T-helper 2 cell treated with Interferon-gamma antibody and Interleukin-4, amounts not matched to agents 5 μg/mL and 100 μg/mL, for 36 hours (primary cell): ENCODE measurements around the gene MAP1A.

ENCODE experiments used
- DNase-seq: peaks from one replicate; pipeline ENCODE4 v3.0.0; 2021; ENCODE audit warnings: low spot score
- H3K27ac Mint-ChIP-seq: one replicate; pipeline ENCODE4 v1.8.0; 2021; ENCODE audit warnings: mild to moderate bottlenecking, mixed read lengths
- H3K27me3 Mint-ChIP-seq: one replicate; pipeline ENCODE4 v1.8.0; 2021; ENCODE audit warnings: low read depth, mixed read lengths
- H3K36me3 Mint-ChIP-seq: one replicate; pipeline ENCODE4 v1.8.0; 2021; ENCODE audit warnings: low read depth, mixed read lengths
- H3K4me1 Mint-ChIP-seq: one replicate; pipeline ENCODE4 v1.8.0; 2021; ENCODE audit warnings: low read depth, mixed read lengths
- H3K4me3 Mint-ChIP-seq: one replicate; pipeline ENCODE4 v1.8.0; 2022; ENCODE audit warnings: mild to moderate bottlenecking, moderate library complexity, mixed read lengths
- H3K9me3 Mint-ChIP-seq: one replicate; pipeline ENCODE4 v1.8.0; 2021; ENCODE audit warnings: mixed read lengths

Gene MAP1A

GRCh38 chr15:43516801-43517353, 531 bp upstream of the MAP1A start:
- Mint-ChIP-seq H3K36me3 (peaks cover 14% of the 10 kb centered on the region), H3K27ac (no peak overlapping the region), H3K9me3 (no peaks in the 10 kb centered on the region), H3K4me1 (peaks cover 63% of the 10 kb centered on the region), H3K4me3 (no peak overlapping the region), H3K27me3 (peaks cover 24% of the 10 kb centered on the region)
- no peak for DNase-seq

- no peaks in the 10 kb centered on the region for H3K9me3 Mint-ChIP-seq
- no peak for DNase-seq
- peak overlapping the region; percentile 23 for H3K27ac Mint-ChIP-seq
- H3K36me3 Mint-ChIP-seq = peaks cover 17% of the 10 kb centered on the region
- peak overlapping the region; percentile 73 for H3K4me3 Mint-ChIP-seq
- H3K4me1 Mint-ChIP-seq = peaks cover 54% of the 10 kb centered on the region
- peaks cover 16% of the 10 kb centered on the region for H3K27me3 Mint-ChIP-seq
Observed at GRCh38 chr15:43518197-43518761, 871 bp downstream of the MAP1A start.

GRCh38 chr15:43519196-43519595, 1.8 kb downstream of the MAP1A start:
- H3K4me3 Mint-ChIP-seq = peak overlapping the region; percentile 22
- H3K27ac Mint-ChIP-seq = no peak overlapping the region
- H3K36me3 Mint-ChIP-seq = peaks cover 20% of the 10 kb centered on the region
- H3K9me3 Mint-ChIP-seq = no peaks in the 10 kb centered on the region
- H3K27me3 Mint-ChIP-seq = peaks cover 16% of the 10 kb centered on the region
- no peak for DNase-seq
- H3K4me1 Mint-ChIP-seq = peaks cover 45% of the 10 kb centered on the region

- Mint-ChIP-seq H3K27me3 (peaks cover 16% of the 10 kb centered on the region), H3K9me3 (no peaks in the 10 kb centered on the region), H3K27ac (no peak overlapping the region), H3K4me1 (peaks cover 41% of the 10 kb centered on the region), H3K4me3 (no peak overlapping the region), H3K36me3 (peaks cover 20% of the 10 kb centered on the region)
- no peak for DNase-seq
Observed at GRCh38 chr15:43520138-43520537, 2.7 kb downstream of the MAP1A start.

GRCh38 chr15:43521419-43521818, 4.0 kb downstream of the MAP1A start:
- no peak overlapping the region for H3K4me3 Mint-ChIP-seq
- peaks cover 37% of the 10 kb centered on the region for H3K4me1 Mint-ChIP-seq
- DNase-seq = no peak
- peaks cover 13% of the 10 kb centered on the region for H3K27me3 Mint-ChIP-seq
- peaks cover 14% of the 10 kb centered on the region for H3K36me3 Mint-ChIP-seq
- no peak overlapping the region for H3K27ac Mint-ChIP-seq
- no peaks in the 10 kb centered on the region for H3K9me3 Mint-ChIP-seq

- Mint-ChIP-seq H3K27ac (no peak overlapping the region), H3K9me3 (no peaks in the 10 kb centered on the region), H3K4me1 (peaks cover 31% of the 10 kb centered on the region), H3K36me3 (peaks cover 12% of the 10 kb centered on the region), H3K4me3 (no peak overlapping the region), H3K27me3 (peaks cover 7% of the 10 kb centered on the region)
- DNase-seq = no peak
Observed at GRCh38 chr15:43522247-43522646, 4.8 kb downstream of the MAP1A start.

GRCh38 chr15:43523646-43524045, 6.2 kb downstream of the MAP1A start:
- Mint-ChIP-seq H3K36me3 (peaks cover 11% of the 10 kb centered on the region), H3K4me1 (peaks cover 20% of the 10 kb centered on the region), H3K27ac (no peak overlapping the region), H3K4me3 (no peak overlapping the region), H3K27me3 (no peaks in the 10 kb centered on the region), H3K9me3 (no peaks in the 10 kb centered on the region)
- no peak for DNase-seq

- Mint-ChIP-seq H3K9me3 (no peaks in the 10 kb centered on the region), H3K36me3 (peaks cover 11% of the 10 kb centered on the region), H3K4me1 (peaks cover 15% of the 10 kb centered on the region), H3K4me3 (no peak overlapping the region), H3K27me3 (no peaks in the 10 kb centered on the region), H3K27ac (peak overlapping the region; percentile 14)
- no peak for DNase-seq
Observed at GRCh38 chr15:43524254-43524845, 6.9 kb downstream of the MAP1A start.

GRCh38 chr15:43525131-43525530, 7.7 kb downstream of the MAP1A start:
- H3K4me3 Mint-ChIP-seq = no peak overlapping the region
- no peaks in the 10 kb centered on the region for H3K27me3 Mint-ChIP-seq
- no peak overlapping the region for H3K27ac Mint-ChIP-seq
- peaks cover 11% of the 10 kb centered on the region for H3K36me3 Mint-ChIP-seq
- H3K9me3 Mint-ChIP-seq = no peaks in the 10 kb centered on the region
- DNase-seq = no peak
- H3K4me1 Mint-ChIP-seq = peaks cover 13% of the 10 kb centered on the region

GRCh38 chr15:43526261-43526930, 9.0 kb downstream of the MAP1A start:
- H3K4me3 Mint-ChIP-seq = no peak overlapping the region
- no peaks in the 10 kb centered on the region for H3K27me3 Mint-ChIP-seq
- no peaks in the 10 kb centered on the region for H3K9me3 Mint-ChIP-seq
- no peak overlapping the region for H3K27ac Mint-ChIP-seq
- H3K4me1 Mint-ChIP-seq = peaks cover 13% of the 10 kb centered on the region
- no peak for DNase-seq
- H3K36me3 Mint-ChIP-seq = peaks cover 11% of the 10 kb centered on the region

GRCh38 chr15:43527016-43527801, 9.8 kb downstream of the MAP1A start:
- Mint-ChIP-seq H3K4me3 (no peak overlapping the region), H3K27ac (no peak overlapping the region), H3K4me1 (peaks cover 13% of the 10 kb centered on the region), H3K36me3 (peaks cover 9% of the 10 kb centered on the region), H3K9me3 (no peaks in the 10 kb centered on the region), H3K27me3 (no peaks in the 10 kb centered on the region)
- DNase-seq = no peak

- Mint-ChIP-seq H3K27ac (no peak overlapping the region), H3K4me1 (peaks cover 13% of the 10 kb centered on the region), H3K9me3 (no peaks in the 10 kb centered on the region), H3K27me3 (no peaks in the 10 kb centered on the region), H3K36me3 (peaks cover 6% of the 10 kb centered on the region), H3K4me3 (no peak overlapping the region)
- no peak for DNase-seq
Observed at GRCh38 chr15:43527802-43528541, 10.6 kb downstream of the MAP1A start.

- Mint-ChIP-seq H3K27me3 (no peaks in the 10 kb centered on the region), H3K4me3 (no peak overlapping the region), H3K9me3 (no peaks in the 10 kb centered on the region), H3K36me3 (peaks cover 2% of the 10 kb centered on the region), H3K4me1 (peaks cover 11% of the 10 kb centered on the region), H3K27ac (no peak overlapping the region)
- no peak for DNase-seq
Observed at GRCh38 chr15:43528542-43529007, 11.2 kb downstream of the MAP1A start.
